GM19043 (cell line): ENCODE measurements around the gene UBFD1.
"Not testable (repeated sequence)": the region's sequence is repeated elsewhere in the genome, so short reads cannot be mapped to it uniquely, and the experiment has no call there.

Experiments
- ATAC-seq: cut with Tn5 transposase; IDR thresholded peaks from one replicate; pipeline ENCODE4 v1.9.1; 2021; ENCODE audit warnings: low read depth; ENCODE audit not compliant: unreplicated experiment

Gene UBFD1, protein sequence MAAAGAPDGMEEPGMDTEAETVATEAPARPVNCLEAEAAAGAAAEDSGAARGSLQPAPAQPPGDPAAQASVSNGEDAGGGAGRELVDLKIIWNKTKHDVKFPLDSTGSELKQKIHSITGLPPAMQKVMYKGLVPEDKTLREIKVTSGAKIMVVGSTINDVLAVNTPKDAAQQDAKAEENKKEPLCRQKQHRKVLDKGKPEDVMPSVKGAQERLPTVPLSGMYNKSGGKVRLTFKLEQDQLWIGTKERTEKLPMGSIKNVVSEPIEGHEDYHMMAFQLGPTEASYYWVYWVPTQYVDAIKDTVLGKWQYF

GRCh38 chr16:23556881-23557778 lies at the start of gene UBFD1, which contains the start of gene EARS2:
Gene UBFD1 (plus strand): TSS chr16:23557727. CDS start chr16:23557743, 16 bp downstream.
Gene EARS2 (minus strand): TSS chr16:23557350. CDS start chr16:23557343, 7 bp downstream.
- ATAC-seq = peak; percentile 88

DNA sequence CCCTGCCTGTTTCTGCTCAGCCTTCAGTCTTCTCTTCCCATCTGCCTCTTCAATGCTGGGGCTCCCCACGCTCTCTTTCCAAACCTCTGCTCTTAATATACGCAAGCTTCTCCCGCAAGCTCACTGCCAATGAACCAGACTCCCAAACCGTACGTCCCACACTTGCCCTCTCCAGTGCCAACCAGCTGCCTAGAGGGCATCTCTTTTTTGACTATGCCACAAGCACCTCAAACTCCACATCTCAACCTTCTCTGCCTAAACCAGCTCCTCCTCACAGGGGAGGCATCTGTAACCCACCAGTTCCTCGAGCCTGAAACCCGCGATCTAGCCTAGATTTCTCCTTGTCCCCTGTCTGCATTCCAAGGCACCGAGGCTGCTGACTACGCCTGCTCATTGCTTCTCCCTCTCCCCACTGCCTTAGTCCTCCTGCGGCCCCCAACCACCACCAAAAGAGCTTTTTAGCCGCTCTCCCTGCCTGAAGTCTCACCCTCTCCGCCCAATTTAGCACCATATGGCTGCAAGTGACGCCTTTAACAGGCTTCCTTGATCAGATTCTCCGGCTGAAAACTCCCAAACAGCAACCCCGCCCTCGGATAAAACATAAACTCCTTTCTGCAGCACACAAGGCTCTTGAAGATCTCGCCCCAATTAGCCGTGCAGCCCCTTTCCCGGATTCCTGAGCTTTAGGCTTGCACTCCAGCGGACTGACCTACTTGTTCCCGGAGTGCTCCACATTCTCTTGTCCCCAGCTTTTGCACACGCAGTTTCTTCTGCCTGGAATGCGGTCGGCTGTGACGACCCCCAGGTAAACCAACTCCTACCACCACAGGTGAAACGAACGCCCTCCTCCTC lies 48.7 kb upstream of the UBFD1 start:
- ATAC-seq = no peak

DNA sequence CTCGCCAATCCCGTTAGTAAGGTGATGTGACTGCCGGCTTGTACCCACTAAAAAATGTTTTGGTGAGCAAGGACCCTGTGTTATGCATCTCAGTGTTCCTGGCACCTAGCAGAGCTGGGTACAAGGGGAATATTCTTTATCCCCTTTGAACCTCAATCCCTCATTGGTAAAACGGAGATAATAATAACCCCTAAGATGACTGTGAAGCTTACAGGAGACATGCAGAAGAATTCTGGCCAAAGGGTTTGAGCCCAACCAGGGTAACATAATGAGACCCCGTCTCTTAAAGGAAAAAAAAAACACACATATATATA lies 48.1 kb upstream of the UBFD1 start:
- ATAC-seq = no peak

- no peak for ATAC-seq
These were observed 47.8 kb upstream of the UBFD1 start for GRCh38 chr16:23509782-23510163.

- peak; percentile 55 for ATAC-seq
These were observed 47.2 kb upstream of the UBFD1 start, which contains the start of gene GGA2 for GRCh38 chr16:23510164-23510914. Gene GGA2 (minus strand): TSS chr16:23510494. CDS start chr16:23510411, 83 bp downstream.

DNA sequence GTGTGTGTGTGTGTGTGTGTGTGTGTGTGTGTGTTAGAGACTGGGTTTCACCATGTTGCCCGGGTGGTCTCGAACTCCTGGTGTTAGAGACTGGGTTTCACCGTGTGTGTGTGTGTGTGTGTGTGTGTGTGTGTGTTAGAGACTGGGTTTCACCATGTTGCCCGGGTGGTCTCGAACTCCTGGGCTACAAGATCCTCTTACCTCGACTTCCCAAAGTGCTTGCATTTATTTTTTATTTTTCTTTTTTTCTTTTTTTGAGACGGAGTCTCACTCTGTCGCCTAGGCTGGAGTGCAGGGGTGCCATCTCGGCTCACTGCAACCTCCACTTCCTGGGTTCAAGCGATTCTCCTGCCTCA lies 46.6 kb upstream of the UBFD1 start:
- not testable (repeated sequence) for ATAC-seq

DNA sequence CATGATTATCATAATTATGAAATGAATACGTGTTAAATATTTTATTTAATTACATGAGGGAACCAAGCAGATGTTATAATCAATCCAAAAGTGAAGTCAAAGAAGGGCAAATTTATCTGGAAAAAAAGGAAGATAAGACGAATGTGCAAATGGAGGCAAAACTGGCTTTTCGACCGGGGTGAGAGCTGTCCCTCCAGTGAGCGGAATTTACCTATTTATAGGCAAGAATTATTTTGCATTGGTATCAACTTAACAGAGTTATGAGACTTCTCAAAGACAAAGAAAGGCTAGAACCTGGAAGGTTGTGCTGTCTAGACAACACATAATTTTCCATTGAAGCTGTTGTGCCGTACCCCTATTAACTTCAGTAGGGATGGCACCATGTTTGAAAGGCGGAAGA lies 45.8 kb upstream of the UBFD1 start:
- ATAC-seq = no peak

- ATAC-seq = no peak
These were observed 45.3 kb upstream of the UBFD1 start for GRCh38 chr16:23512168-23512695.

- no peak for ATAC-seq
These were observed 43.0 kb upstream of the UBFD1 start for GRCh38 chr16:23514381-23515152.

GRCh38 chr16:23515881-23516280 lies 41.6 kb upstream of the UBFD1 start:
- no peak for ATAC-seq

DNA sequence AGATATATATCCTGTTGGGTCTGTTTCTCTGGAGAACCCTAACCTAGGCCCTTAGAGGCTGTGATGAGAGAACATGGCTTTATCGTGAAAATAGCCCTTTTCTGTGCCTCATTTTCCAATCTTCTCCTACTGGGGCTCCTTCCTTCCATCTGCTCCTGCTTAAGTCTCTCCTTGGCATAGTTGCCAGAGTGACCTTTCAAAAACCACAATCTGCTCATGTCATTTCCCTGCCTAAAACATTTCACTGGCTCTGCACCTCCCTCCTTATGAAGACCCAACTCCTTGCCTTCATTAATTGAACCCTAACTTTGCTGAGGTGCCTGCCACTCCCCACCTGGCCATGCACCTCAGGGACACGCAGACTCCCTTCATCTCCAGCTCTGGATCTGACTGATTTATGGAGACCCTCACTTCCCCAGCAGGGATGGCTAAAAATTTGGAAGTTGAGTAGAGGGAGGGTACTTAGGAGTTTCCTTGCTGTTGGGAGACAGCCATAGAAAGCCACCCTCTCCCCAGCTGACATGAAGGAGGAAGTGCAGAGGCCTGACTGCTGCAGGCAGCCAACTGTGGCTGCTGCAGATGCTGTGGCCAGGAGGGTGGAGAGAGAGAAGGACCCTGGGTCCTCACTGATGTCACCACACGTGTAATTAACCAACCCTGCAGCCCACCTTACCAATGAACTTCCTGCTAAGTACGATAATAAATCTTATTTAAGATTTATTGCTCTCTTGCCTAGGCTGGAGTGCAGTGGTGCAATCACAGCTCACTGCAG lies 41.0 kb upstream of the UBFD1 start:
- ATAC-seq = peak; percentile 60

GRCh38 chr16:23518435-23518891 lies 39.1 kb upstream of the UBFD1 start:
- peak; percentile 42 for ATAC-seq

GRCh38 chr16:23519282-23519681 lies 38.2 kb upstream of the UBFD1 start:
- no peak for ATAC-seq

GRCh38 chr16:23520500-23520899 lies 37.0 kb upstream of the UBFD1 start:
- ATAC-seq = no peak

DNA sequence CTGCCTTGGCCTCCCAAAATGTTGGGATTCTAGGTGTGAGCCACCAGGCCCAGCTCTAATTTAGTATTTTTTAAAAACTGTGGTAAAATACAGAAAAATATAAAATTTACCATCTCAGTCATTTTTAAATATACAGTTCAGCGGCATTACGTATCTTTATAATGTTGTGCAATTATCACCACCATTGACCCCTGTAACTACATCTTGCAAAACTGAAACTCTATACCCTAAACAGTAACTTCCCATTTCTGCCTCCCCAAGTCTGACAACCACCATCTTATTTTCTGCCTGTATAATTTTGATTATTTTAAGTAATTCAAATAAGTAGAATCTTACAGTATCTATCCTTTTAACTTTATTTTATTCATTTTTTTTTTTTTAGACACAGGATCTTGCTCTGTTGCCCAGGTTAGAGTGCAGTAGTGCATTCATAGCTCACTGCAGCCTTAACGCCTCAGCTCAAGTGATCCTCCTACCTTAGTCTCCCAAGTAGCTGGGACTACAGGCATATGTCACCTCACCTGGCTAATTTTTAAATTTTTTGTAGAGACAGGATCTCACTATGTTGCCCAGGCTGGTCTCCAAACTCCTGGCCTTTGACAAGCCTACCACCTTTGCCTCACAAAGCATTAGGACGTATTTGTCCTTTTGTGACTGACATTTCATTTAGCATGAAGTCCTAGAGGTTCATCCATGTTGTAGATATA lies 36.3 kb upstream of the UBFD1 start:
- no peak for ATAC-seq

DNA sequence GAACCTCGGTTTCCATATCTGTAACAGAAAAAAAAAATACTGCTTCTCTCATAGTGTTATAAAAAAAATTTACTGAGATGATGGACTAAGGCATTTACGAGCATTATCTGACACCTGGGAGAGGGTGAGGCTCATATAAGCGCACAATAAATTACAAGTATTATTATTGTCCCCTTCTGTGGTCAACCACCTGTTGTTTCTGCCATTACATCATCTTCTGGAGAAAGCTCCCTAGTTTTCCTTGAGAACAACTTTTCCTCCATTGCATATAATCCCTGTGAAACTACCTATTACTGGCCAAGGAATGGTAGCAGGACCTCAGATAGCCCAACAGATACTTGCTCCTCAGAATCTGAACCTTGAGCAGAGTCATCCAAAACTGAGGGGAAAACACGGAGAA lies 35.6 kb upstream of the UBFD1 start:
- ATAC-seq = no peak

DNA sequence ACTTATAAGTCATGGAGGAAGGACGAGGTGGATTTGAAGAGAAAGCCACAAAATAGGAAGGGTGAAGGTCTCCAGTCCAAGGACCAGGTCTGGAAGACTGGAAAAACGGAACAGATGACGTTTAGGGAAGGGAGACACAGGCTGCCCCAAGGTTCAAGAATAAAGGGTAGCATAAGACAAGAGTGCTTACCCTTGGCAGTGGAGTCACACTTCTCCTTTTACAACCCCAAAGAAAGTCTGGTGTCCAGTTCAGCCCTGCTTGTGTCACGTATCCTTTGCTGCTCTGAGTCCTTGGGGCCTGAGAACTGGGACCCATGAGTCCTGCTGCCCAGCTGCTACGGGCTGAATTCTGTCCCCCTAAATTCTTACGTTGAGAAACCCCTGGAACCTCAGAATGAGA lies 34.2 kb upstream of the UBFD1 start:
- ATAC-seq = no peak

DNA sequence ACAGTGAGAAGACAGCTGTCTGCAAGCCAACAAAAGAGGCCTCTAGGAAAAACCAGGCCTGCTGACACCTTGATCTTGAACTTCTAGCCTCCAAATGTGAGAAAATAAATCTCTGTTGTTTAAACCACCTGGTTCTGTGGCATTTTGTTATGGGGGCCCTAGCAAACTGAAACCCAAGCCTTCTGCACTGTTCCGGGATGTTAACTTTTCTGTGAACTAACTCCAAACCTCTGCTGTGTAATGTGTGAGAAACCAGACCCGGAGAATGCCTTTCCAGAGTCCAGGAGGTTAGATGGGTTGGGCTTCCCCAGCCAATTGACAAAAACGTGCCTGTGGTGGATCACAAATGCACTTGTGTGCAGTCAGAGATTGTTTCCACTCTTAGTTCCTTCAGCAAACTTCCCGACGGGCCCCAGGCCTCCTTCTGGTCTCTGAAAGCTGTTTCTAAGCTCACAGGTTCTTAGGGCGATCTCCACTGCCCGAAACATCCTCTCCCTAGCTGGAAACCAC lies 33.6 kb upstream of the UBFD1 start:
- no peak for ATAC-seq
